Liver (tissue), 9 donors: ENCODE measurements around the gene GRAMD2B. TPM values are rescaled to one million over a fixed set of nuclear protein-coding genes. Genes with fewer than 3 reads are reported as not detected.

Source experiments
- DNase-seq: peaks from one replicate; pipeline ENCODE4 v3.0.0-alpha.2; 2017; ENCODE audit warnings: low spot score
- H3K27ac ChIP-seq, 2 donors: one replicate each; pipeline ENCODE4 v1.7.0; 2013; ENCODE audit warnings: inconsistent platforms in 2 of 2, low read length in 2 of 2, control low read depth in 1 of 2, low read depth in 1 of 2, mild to moderate bottlenecking in 1 of 2
- H3K27me3 ChIP-seq, 4 donors: one replicate each; pipeline versions ENCODE4 v1.6.1 to v1.7.0; 2013; ENCODE audit warnings: low read length in 3 of 4, inconsistent platforms in 1 of 4, mild to moderate bottlenecking in 1 of 4, moderate library complexity in 1 of 4; ENCODE audit not compliant: control insufficient read depth in 4 of 4, insufficient read depth in 4 of 4
- H3K36me3 ChIP-seq, 4 donors: one replicate each; pipeline versions ENCODE4 v1.6.1 to v1.7.0; 2013; ENCODE audit warnings: low read length in 3 of 4, mild to moderate bottlenecking in 3 of 4, low read depth in 1 of 4, moderate library complexity in 1 of 4; ENCODE audit not compliant: control insufficient read depth in 4 of 4, insufficient read depth in 3 of 4
- H3K4me1 ChIP-seq, 4 donors: one replicate each; pipeline versions ENCODE4 v1.6.1 to v1.7.0; 2013; ENCODE audit warnings: low read length in 3 of 4, mild to moderate bottlenecking in 3 of 4, moderate library complexity in 1 of 4; ENCODE audit not compliant: control insufficient read depth in 4 of 4, insufficient read depth in 4 of 4
- H3K4me3 ChIP-seq, 3 donors: one replicate each; pipeline versions ENCODE4 v1.6.1 to v1.7.0; 2013; ENCODE audit warnings: low read length in 3 of 3, control low read depth in 1 of 3, low read depth in 1 of 3, mild to moderate bottlenecking in 1 of 3
- H3K9ac ChIP-seq, 2 donors: one replicate each; pipeline ENCODE4 v1.7.0; 2013; ENCODE audit warnings: low read length in 2 of 2, mild to moderate bottlenecking in 2 of 2, moderate library complexity in 2 of 2, control low read depth in 1 of 2, low read depth in 1 of 2
- H3K9me3 ChIP-seq, 4 donors: one replicate each; pipeline versions ENCODE4 v1.6.1 to v1.7.0; 2013; ENCODE audit warnings: low read length in 3 of 4; ENCODE audit not compliant: control insufficient read depth in 4 of 4
- CTCF ChIP-seq: fragments of 150-350 bp; IDR thresholded peaks from 2 replicates; pipeline ENCODE4 v1.5.1; 2017; ENCODE audit warnings: improper control_type of control experiment, low read depth, low read length; ENCODE audit not compliant: missing input control
- EGR1 ChIP-seq, 2 donors: IDR thresholded peaks; 2 replicates each; pipeline ENCODE4 v1.6.1; 2016 to 2018; ENCODE audit warnings: antibody characterized with exemption in 2 of 2, low read depth in 2 of 2
- FOXA1 ChIP-seq: IDR thresholded peaks from 2 replicates; pipeline ENCODE4 v1.6.1; 2016; ENCODE audit warnings: antibody characterized with exemption
- FOXA2 ChIP-seq: IDR thresholded peaks from 2 replicates; pipeline ENCODE4 v1.6.1; 2016; ENCODE audit warnings: antibody characterized with exemption
- GABPA ChIP-seq, 2 donors: IDR thresholded peaks in 1 of 2; conservative IDR thresholded peaks in 1 of 2; 2 replicates each; pipeline ENCODE4 v1.6.1; 2016; ENCODE audit warnings: antibody characterized with exemption in 2 of 2, mild to moderate bottlenecking in 1 of 2, moderate library complexity in 1 of 2
- HNF4A ChIP-seq, 2 donors: conservative IDR thresholded peaks; 2 replicates each; pipeline ENCODE4 v1.6.1; 2016; ENCODE audit warnings: antibody characterized with exemption in 2 of 2, mild to moderate bottlenecking in 2 of 2
- HNF4G ChIP-seq: IDR thresholded peaks from 2 replicates; pipeline ENCODE4 v1.6.1; 2016; ENCODE audit warnings: antibody characterized with exemption
- JUND ChIP-seq, 2 donors: IDR thresholded peaks; 2 replicates each; pipeline ENCODE4 v1.6.1; 2016; ENCODE audit warnings: antibody characterized with exemption in 2 of 2
- MAX ChIP-seq: IDR thresholded peaks from 2 replicates; pipeline ENCODE4 v1.6.1; 2016; ENCODE audit warnings: antibody characterized with exemption
- NR2F2 ChIP-seq: IDR thresholded peaks from 2 replicates; pipeline ENCODE4 v1.6.1; 2016; ENCODE audit warnings: antibody characterized with exemption
- RAD21 ChIP-seq, 2 donors: IDR thresholded peaks; 2 replicates each; pipeline ENCODE4 v1.6.1; 2016; ENCODE audit warnings: antibody characterized with exemption in 2 of 2, mild to moderate bottlenecking in 2 of 2
- RXRA ChIP-seq, 2 donors: IDR thresholded peaks; 2 replicates each; pipeline ENCODE4 v1.6.1; 2017 to 2018; ENCODE audit warnings: antibody characterized with exemption in 2 of 2, mild to moderate bottlenecking in 1 of 2
- SP1 ChIP-seq: IDR thresholded peaks from 2 replicates; pipeline ENCODE4 v1.6.1; 2018; ENCODE audit warnings: antibody characterized with exemption, mild to moderate bottlenecking
- TAF1 ChIP-seq: conservative IDR thresholded peaks from 2 replicates; pipeline ENCODE4 v1.6.1; 2016; ENCODE audit warnings: antibody characterized with exemption, mild to moderate bottlenecking
- YY1 ChIP-seq: IDR thresholded peaks from 2 replicates; pipeline ENCODE4 v1.6.1; 2016; ENCODE audit warnings: antibody characterized with exemption, mild to moderate bottlenecking
- WGBS: extraction: QIAGEN DNeasy Blood & Tissue Kit; methylation state at CpG from one replicate; pipeline ENCODE4 v1.1.7; 2013; 5-methylcytosine and 5-hydroxymethylcytosine counted together
- polyA plus RNA-seq, 2 donors: library from polyadenylated mRNA; stranded (reverse) in 1 of 2; unstranded in 1 of 2; fragments of 200-250 nt in 1 of 2; fragments of >200 nt in 1 of 2; fragmentation: Nextera tagmentation in 1 of 2; extraction: Ambion mirVana in 1 of 2; gene quantifications; one replicate each; pipeline versions ENCODE4 v1.2.1 to v1.2.3, GENCODE V29; 2013 to 2015
- total RNA-seq, 2 donors: library from RNA; depleted of rRNA; stranded (reverse); fragments of >200 nt; gene quantifications; one replicate each; pipeline ENCODE4 v1.2.3, GENCODE V29; 2014
- TF ChIP-seq, protein P1 (sequence below): IDR thresholded peaks from 2 replicates; pipeline ENCODE4 v1.6.1; 2016; ENCODE audit warnings: antibody characterized with exemption
- TF ChIP-seq, protein P2 (sequence below): IDR thresholded peaks from 2 replicates; pipeline ENCODE4 v1.6.1; 2016; ENCODE audit warnings: antibody characterized with exemption, mild to moderate bottlenecking
- TF ChIP-seq, protein P3 (sequence below): IDR thresholded peaks from 2 replicates; pipeline ENCODE4 v1.6.1; 2016; ENCODE audit warnings: antibody characterized with exemption
- donor health status: healthy.
- donor health status: healthy.
- donor health status: healthy.
- donor health status: healthy.
- donor health status: healthy.

GRAMD2B gene
- total and polyA plus RNA-seq, 4 donors: 6.5 to 24.1 (median 13.5) TPM

GRCh38 chr5:126445502-126446174 lies 22.4 kb downstream of the GRAMD2B start:
- H3K36me3 ChIP-seq: peaks cover 1 to 7% (median 3%) of the 10 kb centered on the region in 4 donors
- H3K4me1 ChIP-seq: no peaks in the 10 kb centered on the region
- 90% methylated on average over 3 of the region's 3 CpGs for WGBS
- no peaks in the 10 kb centered on the region for H3K9me3 ChIP-seq
- no peaks in the 10 kb centered on the region for H3K27me3 ChIP-seq
- no peak overlapping the region for H3K27ac ChIP-seq
- DNase-seq: no peak
- no peak overlapping the region for H3K4me3 ChIP-seq
- TF ChIP-seq, protein P1, sequence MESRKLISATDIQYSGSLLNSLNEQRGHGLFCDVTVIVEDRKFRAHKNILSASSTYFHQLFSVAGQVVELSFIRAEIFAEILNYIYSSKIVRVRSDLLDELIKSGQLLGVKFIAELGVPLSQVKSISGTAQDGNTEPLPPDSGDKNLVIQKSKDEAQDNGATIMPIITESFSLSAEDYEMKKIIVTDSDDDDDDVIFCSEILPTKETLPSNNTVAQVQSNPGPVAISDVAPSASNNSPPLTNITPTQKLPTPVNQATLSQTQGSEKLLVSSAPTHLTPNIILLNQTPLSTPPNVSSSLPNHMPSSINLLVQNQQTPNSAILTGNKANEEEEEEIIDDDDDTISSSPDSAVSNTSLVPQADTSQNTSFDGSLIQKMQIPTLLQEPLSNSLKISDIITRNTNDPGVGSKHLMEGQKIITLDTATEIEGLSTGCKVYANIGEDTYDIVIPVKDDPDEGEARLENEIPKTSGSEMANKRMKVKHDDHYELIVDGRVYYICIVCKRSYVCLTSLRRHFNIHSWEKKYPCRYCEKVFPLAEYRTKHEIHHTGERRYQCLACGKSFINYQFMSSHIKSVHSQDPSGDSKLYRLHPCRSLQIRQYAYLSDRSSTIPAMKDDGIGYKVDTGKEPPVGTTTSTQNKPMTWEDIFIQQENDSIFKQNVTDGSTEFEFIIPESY: no peak
- TF ChIP-seq HNF4A (conservative IDR thresholded peaks at IDR 0.05) (no peak), FOXA2 (no peak), CTCF (no peak), JUND (IDR thresholded peaks at IDR 0.05) (no peak), YY1 (no peak), RXRA (IDR thresholded peaks at IDR 0.05) (no peak), EGR1 (IDR thresholded peaks at IDR 0.05; ENCODE audit: low read depth in 2 of 2) (no peak), FOXA1 (no peak), TAF1 (no peak), MAX (no peak), SP1 (no peak), HNF4G (no peak), GABPA (IDR thresholded peaks at IDR 0.05 in 1 of 2, conservative IDR thresholded peaks at IDR 0.05 in 1 of 2) (no peak), RAD21 (IDR thresholded peaks at IDR 0.05) (no peak), NR2F2 (no peak)
- TF ChIP-seq, protein P2, sequence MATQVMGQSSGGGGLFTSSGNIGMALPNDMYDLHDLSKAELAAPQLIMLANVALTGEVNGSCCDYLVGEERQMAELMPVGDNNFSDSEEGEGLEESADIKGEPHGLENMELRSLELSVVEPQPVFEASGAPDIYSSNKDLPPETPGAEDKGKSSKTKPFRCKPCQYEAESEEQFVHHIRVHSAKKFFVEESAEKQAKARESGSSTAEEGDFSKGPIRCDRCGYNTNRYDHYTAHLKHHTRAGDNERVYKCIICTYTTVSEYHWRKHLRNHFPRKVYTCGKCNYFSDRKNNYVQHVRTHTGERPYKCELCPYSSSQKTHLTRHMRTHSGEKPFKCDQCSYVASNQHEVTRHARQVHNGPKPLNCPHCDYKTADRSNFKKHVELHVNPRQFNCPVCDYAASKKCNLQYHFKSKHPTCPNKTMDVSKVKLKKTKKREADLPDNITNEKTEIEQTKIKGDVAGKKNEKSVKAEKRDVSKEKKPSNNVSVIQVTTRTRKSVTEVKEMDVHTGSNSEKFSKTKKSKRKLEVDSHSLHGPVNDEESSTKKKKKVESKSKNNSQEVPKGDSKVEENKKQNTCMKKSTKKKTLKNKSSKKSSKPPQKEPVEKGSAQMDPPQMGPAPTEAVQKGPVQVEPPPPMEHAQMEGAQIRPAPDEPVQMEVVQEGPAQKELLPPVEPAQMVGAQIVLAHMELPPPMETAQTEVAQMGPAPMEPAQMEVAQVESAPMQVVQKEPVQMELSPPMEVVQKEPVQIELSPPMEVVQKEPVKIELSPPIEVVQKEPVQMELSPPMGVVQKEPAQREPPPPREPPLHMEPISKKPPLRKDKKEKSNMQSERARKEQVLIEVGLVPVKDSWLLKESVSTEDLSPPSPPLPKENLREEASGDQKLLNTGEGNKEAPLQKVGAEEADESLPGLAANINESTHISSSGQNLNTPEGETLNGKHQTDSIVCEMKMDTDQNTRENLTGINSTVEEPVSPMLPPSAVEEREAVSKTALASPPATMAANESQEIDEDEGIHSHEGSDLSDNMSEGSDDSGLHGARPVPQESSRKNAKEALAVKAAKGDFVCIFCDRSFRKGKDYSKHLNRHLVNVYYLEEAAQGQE: no peak
- TF ChIP-seq, protein P3, sequence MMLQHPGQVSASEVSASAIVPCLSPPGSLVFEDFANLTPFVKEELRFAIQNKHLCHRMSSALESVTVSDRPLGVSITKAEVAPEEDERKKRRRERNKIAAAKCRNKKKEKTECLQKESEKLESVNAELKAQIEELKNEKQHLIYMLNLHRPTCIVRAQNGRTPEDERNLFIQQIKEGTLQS: no peak
- no peak overlapping the region for H3K9ac ChIP-seq
